GM12873 (cell line): ENCODE data around the gene LIN7A.
A peak's percentile ranks its signal among the peaks of the same experiment; 100 is the strongest.

ENCODE experiments used
- CTCF ChIP-seq: IDR thresholded peaks from 2 replicates; pipeline ENCODE4 v1.5.1; 2012; ENCODE audit warnings: low read depth, mild to moderate bottlenecking, moderate library complexity, low read length, control low read depth; ENCODE audit not compliant: insufficient read depth; ENCODE audit errors: missing control alignments

The LIN7A gene

GRCh38 chr12:80770958-80771357, 166.8 kb downstream of the LIN7A start:
- TF ChIP-seq CTCF = no peak

- TF ChIP-seq CTCF = no peak
These were observed 168.1 kb downstream of the LIN7A start for GRCh38 chr12:80769553-80770140.

GRCh38 chr12:80766897-80767296, 170.8 kb downstream of the LIN7A start:
- TF ChIP-seq CTCF = no peak

GRCh38 chr12:80766210-80766609, 171.5 kb downstream of the LIN7A start:
- TF ChIP-seq CTCF = no peak

- TF ChIP-seq CTCF = peak; percentile 43
These were observed 173.9 kb downstream of the LIN7A start for GRCh38 chr12:80763874-80764273.

- no peak for TF ChIP-seq CTCF
These were observed 175.9 kb downstream of the LIN7A start for GRCh38 chr12:80761838-80762237.

GRCh38 chr12:80756875-80757274, 180.9 kb downstream of the LIN7A start:
- no peak for TF ChIP-seq CTCF
